ENCODE data around the gene PLSCR4.

Gene PLSCR4

GRCh38 chr3:146159616-146160320 is 91.1 kb downstream of the PLSCR4 start:
- no peak for DNase-seq

- no peak for DNase-seq
Observed at GRCh38 chr3:146159037-146159436, 91.9 kb downstream of the PLSCR4 start.

GRCh38 chr3:146157325-146158060 is 93.4 kb downstream of the PLSCR4 start:
- DNase-seq, result no peak

- no peak for DNase-seq
Observed at GRCh38 chr3:146156666-146157314, 94.1 kb downstream of the PLSCR4 start.

- no peak for DNase-seq
Observed at GRCh38 chr3:146156095-146156494, 94.8 kb downstream of the PLSCR4 start.

- no peak for DNase-seq
Observed at GRCh38 chr3:146154995-146155394, 95.9 kb downstream of the PLSCR4 start.

GRCh38 chr3:146154316-146154715 is 96.6 kb downstream of the PLSCR4 start:
- no peak for DNase-seq

GRCh38 chr3:146153429-146153828 is 97.5 kb downstream of the PLSCR4 start:
- no peak for DNase-seq

- DNase-seq, result no peak
Observed at GRCh38 chr3:146152834-146153233, 98.1 kb downstream of the PLSCR4 start.

- DNase-seq, result no peak
Observed at GRCh38 chr3:146148468-146148931, 102.4 kb downstream of the PLSCR4 start.

GRCh38 chr3:146145642-146146041 is 105.3 kb downstream of the PLSCR4 start:
- DNase-seq, result no peak

GRCh38 chr3:146142757-146143156 is 108.1 kb downstream of the PLSCR4 start:
- DNase-seq, result no peak

All from activated CD4-positive, alpha-beta T cell treated with anti-CD3 and anti-CD28 coated beads, Interleukin-2, amount 50 U/mL, for 48 hours (primary cell).